Non-pigmented ciliary epithelial cell (primary cell): ENCODE results near the gene RNASE13.
"Not testable (repeated sequence)": the region's sequence is repeated elsewhere in the genome, so short reads cannot be mapped to it uniquely, and the experiment has no call there.

ENCODE experiments used
- DNase-seq: peaks from one replicate; pipeline ENCODE4 v3.0.0-alpha.2; 2010; ENCODE audit warnings: low read depth

RNASE13 gene

GRCh38 chr14:21022686-21023085 is 11.9 kb downstream of the RNASE13 start:
- no peak for DNase-seq

GRCh38 chr14:21020977-21021545 is 13.5 kb downstream of the RNASE13 start:
- DNase-seq, result no peak

- DNase-seq, result no peak
These were observed 15.2 kb downstream of the RNASE13 start for GRCh38 chr14:21019366-21019765.

GRCh38 chr14:21018781-21019180 is 15.8 kb downstream of the RNASE13 start:
- no peak for DNase-seq

- no peak for DNase-seq
These were observed 16.3 kb downstream of the RNASE13 start for GRCh38 chr14:21018286-21018685.

- DNase-seq, result no peak
These were observed 16.9 kb downstream of the RNASE13 start for GRCh38 chr14:21017528-21018245.

- no peak for DNase-seq
These were observed 18.0 kb downstream of the RNASE13 start for GRCh38 chr14:21016413-21017190.

GRCh38 chr14:21015312-21015711 is 19.3 kb downstream of the RNASE13 start:
- no peak for DNase-seq

GRCh38 chr14:21014761-21015190 is 19.8 kb downstream of the RNASE13 start:
- DNase-seq, result peak; percentile 63

- no peak for DNase-seq
These were observed 23.5 kb downstream of the RNASE13 start for GRCh38 chr14:21011136-21011535.

- DNase-seq, result not testable (repeated sequence)
These were observed 24.9 kb downstream of the RNASE13 start for GRCh38 chr14:21009721-21010120.

- DNase-seq, result no peak
These were observed 30.7 kb downstream of the RNASE13 start for GRCh38 chr14:21003788-21004346.

GRCh38 chr14:21001218-21001617 is 33.4 kb downstream of the RNASE13 start:
- DNase-seq, result no peak

GRCh38 chr14:20999591-20999990 is 35.0 kb downstream of the RNASE13 start:
- DNase-seq, result no peak

- DNase-seq, result no peak
These were observed 35.8 kb downstream of the RNASE13 start, which contains the start of gene SLC39A2 for GRCh38 chr14:20998674-20999366. Gene SLC39A2 (plus strand): TSS chr14:20999293. CDS start chr14:20999447, 154 bp downstream.

GRCh38 chr14:20998139-20998538 is 36.5 kb downstream of the RNASE13 start:
- DNase-seq, result no peak

- DNase-seq, result no peak
These were observed 37.0 kb downstream of the RNASE13 start for GRCh38 chr14:20997564-20997963.

GRCh38 chr14:20997115-20997514 is 37.5 kb downstream of the RNASE13 start:
- no peak for DNase-seq

GRCh38 chr14:20996521-20996920 is 38.1 kb downstream of the RNASE13 start:
- DNase-seq, result no peak

- peak; percentile 93 for DNase-seq
These were observed 44.6 kb downstream of the RNASE13 start, which contains the start of gene METTL17 for GRCh38 chr14:20989787-20990600. Gene METTL17 (plus strand): TSS chr14:20989980. CDS start chr14:20990003, 23 bp downstream.

- no peak for DNase-seq
These were observed 45.2 kb downstream of the RNASE13 start for GRCh38 chr14:20989471-20989786.
